Neural progenitor cell (in vitro differentiated cells): Measurements from ENCODE around the gene SP1.

Source experiments
- CTCF ChIP-seq: fragments of 200-600 bp; sonication (generic); IDR thresholded peaks from 2 replicates; pipeline ENCODE4 v1.5.1; 2017; ENCODE audit warnings: antibody characterized with exemption, mild to moderate bottlenecking
- EZH2phosphoT487 ChIP-seq: fragments of 200-600 bp; sonication (generic); IDR thresholded peaks from 2 replicates; pipeline ENCODE4 v1.6.1; 2017; ENCODE audit warnings: antibody characterized with exemption

- TF ChIP-seq CTCF (no peak), EZH2phosphoT487 (no peak)
These were observed 1.8 kb upstream of the SP1 start for GRCh38 chr12:53378222-53378621.
